ENCODE results near the gene GPATCH2L.

GPATCH2L gene

DNA sequence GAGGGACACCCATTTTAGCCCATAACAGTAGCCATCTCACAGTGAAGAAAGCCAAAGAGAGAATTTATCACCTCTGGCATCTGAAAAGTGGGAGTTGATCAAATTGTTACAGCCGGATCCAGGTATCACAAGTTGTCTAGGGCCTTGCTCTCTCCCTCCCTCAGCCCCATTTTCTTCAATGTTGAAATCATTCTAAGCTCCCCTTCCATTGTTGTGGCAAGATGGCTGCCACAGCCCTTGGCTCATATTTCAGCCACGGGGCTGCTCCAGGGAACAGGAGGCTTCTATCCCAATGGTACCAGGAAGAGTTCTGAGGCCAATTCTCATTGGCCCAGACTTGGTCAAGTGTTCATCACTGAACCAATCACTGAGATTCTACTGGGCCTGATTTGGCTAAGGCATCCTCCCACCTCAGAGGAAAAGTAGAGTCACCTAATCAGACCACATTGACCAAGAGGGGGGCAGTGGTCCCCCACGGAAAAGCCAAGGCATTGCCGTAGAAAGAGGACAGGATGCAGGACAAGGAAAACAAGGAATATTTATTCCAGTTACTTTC is 106.2 kb downstream of the GPATCH2L start:
- DNase-seq, result no peak

DNA sequence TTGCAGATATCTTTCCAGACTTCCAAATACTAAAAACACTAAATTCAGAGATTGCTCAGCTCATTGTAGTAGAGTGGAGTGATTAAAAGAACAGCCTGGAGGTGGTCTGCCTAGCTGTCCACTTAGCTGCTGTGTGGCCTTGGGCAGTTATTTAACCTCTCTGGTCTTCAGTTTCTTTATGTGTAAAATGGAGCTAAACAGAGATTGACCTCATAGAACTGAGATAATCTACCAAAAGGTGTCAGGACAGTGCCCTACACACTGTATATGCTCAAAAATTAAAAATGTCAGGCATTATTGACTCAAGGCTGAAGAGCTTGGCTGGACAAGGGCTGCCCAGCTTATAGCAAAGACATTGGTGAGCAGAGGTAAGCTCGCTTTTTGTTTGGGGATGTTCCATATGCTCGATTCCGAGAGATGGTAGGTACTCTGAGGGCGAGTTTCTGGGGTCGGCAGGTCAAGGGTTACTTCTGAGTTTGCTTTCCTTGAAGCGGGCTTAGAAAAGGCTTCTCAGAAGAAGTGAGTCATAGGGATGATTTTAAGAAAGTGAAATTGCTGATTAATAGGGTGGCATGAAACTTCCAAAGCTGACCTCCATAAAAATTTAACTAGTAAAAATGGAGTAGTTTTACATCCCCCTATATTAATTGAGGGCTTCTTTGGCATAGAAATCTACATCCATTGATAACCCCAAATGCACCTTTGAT is 107.5 kb downstream of the GPATCH2L start:
- no peak for DNase-seq

DNA sequence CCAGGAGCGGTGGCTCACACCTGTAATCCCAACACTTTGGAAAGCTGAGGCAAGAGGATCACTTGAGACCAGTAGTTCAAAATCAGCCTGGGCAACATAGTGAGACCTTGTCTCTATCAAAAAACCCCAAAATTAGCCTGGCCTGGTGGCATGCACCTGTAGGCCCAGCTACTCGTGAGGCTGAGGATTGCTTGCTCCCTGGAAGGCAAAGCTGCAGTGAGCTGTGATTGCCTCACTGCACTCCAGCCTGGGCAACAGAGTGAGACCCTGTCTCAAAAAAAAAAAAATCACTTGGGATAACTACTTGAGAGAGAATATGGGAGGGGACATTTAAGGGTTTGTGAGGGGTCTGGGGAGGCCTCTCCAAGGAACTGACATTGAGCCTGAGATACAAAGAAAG is 109.0 kb downstream of the GPATCH2L start:
- DNase-seq, result no peak

- no peak for DNase-seq
Observed at GRCh38 chr14:76261371-76261811, 109.7 kb downstream of the GPATCH2L start.

- DNase-seq, result no peak
Observed at GRCh38 chr14:76262641-76263040, 110.9 kb downstream of the GPATCH2L start.
